H54 (cell line): ENCODE results near the gene SGCG.
A peak's percentile ranks its signal among the peaks of the same experiment; 100 is the strongest.
"Not testable (repeated sequence)": the region's sequence is repeated elsewhere in the genome, so short reads cannot be mapped to it uniquely, and the experiment has no call there.

ENCODE experiments used
- DNase-seq: peaks from one replicate; pipeline ENCODE4 v3.0.0; 2011; ENCODE audit warnings: low spot score, mixed read lengths; ENCODE audit not compliant: insufficient read length
- FAIRE-seq: peaks from 3 replicates; lab custom pipeline; 2011; peaks lifted over from hg19 to GRCh38; lab: Jason Lieb, UNC
- POLR2A ChIP-seq: IDR thresholded peaks from 2 replicates; pipeline ENCODE4 v1.6.1; 2011; ENCODE audit warnings: low read depth, mild to moderate bottlenecking, low read length

SGCG gene

DNA sequence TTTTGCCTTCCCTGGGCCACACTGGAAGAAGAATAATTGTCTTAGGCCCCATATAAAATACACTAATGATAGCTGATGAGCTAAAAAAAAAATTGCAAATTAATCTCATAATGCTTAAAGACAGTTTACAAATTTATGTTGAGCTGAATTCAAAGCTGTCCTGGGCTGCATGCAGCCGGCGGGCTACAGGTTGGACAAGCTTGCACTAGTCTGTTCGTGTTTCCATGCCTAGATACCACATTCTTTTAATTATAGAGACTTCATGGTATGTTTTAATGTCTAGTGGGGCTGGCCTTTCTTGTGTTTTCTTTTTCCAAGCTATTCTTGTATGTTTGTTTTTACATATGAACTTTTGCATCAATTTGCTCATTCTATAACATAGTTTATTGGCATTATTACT, 90.6 kb downstream of the SGCG start:
- DNase-seq (no peak), FAIRE-seq (no peak)
- no peak for TF ChIP-seq POLR2A

DNA sequence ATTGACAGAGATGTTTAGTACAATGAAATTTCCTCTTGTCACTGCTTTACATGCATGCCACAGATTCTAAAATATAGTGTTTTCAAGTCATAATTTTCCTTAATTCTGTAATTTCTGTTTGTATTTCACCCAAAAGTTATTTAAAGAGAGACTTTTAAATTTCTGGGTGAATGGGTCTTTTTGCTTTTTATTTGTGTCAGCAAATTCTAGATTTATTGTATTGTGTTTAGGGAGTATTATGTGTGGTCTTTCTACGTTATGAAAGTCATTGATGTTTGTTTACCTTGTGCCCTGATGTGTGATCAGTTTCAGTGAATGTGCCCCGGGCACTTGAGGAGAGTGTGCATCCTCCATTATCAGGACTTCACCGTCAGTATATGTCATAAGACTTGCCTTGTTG, 92.7 kb downstream of the SGCG start:
- FAIRE-seq (no peak), DNase-seq (no peak)
- TF ChIP-seq POLR2A, result no peak

DNA sequence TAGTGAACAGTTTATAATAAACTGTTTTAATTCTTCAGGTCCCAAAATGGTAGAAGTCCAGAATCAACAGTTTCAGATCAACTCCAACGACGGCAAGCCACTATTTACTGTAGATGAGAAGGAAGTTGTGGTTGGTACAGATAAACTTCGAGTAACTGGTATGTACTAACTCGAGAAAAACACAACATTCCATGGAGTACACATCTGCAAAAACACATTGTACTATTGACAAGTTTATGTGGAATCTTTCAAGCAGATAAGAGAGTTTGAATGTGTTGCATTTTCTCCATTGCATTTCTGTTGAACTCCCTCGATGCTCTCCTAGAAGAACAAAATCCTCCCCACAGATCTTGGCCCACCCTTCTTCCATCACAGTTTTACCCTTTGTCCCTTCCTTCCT, 98.5 kb downstream of the SGCG start:
- DNase-seq (no peak), FAIRE-seq (no peak)
- TF ChIP-seq POLR2A, result no peak

DNA sequence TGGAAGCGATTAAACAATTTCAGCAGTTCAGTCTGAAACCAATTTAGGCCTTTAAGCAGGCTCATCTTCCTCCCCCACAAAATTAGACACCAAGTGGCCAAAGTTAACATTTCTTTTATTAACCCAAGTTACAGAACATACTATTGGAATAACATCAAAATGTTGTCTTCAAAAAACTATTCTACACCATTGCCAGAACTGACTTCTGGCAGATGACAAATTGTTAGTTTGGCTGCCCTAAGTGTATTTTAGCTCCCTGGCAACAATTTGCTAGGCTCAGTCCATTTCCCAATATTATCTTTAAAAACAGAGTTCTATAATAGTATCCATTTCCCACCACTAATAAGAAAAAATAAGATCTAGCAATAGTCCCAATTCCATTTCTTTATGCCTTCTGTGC, 107.8 kb downstream of the SGCG start:
- no peak for DNase-seq
- no peak for FAIRE-seq
- TF ChIP-seq POLR2A, result no peak

DNA sequence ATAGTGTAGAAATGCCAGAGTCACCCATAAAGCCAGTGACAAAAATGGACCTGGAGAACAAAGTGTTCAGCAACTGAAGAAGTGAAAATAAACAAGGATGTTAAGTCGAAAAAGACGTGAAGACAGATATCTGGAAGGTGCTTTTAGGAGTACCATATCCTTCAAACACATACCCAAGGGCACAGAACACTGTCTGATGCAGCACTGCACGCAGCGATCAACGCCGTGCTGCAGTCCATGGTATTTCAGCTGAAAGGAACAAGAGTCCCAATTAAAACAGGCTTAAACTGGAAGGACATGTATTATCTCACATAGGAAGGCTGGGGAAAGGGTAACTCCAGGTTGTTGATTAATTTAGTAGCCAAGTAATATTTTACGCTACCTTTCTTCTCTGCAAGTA, 108.2 kb downstream of the SGCG start:
- FAIRE-seq (no peak), DNase-seq (no peak)
- no peak for TF ChIP-seq POLR2A

DNA sequence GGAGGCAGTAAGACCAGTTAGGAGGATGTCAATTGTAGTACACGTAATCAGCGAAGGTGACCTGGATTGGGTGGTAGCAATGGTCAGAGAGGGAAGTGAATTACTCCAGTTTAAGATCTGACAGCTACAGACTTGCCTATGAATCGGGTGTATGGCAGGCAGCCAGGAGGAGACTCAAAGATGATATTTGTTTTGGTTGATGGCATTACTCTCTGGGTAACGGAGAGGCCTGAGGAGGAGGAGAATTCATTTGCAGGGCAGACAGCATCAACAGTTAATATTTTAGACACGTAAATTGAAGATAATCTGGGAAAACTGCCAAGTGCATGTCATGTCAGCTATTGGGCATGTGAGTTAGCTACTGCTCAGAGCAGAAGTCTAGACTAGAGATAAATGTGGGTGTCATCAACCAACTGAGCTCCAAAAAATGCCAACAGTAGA, 109.2 kb downstream of the SGCG start:
- TF ChIP-seq POLR2A, result no peak
- FAIRE-seq (no peak), DNase-seq (no peak)

DNA sequence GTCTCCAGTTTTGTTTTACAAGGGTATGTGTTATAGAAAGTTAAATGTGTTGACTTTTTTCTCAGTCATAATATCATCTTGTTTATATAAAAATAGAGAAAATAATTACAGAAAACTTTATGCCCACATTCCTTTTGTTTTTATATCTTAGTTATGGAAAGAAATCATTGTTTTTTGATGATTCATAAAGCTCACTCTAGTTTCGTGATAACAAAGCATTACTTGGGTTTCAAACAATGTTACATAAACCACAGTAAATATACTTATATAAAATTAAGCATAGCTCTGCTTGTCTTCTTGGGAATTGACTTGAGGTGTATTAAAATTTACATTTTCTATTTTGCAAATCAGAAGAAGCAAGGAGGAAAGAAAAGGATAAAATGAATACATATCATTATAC, 111.8 kb downstream of the SGCG start:
- FAIRE-seq, result no peak

DNA sequence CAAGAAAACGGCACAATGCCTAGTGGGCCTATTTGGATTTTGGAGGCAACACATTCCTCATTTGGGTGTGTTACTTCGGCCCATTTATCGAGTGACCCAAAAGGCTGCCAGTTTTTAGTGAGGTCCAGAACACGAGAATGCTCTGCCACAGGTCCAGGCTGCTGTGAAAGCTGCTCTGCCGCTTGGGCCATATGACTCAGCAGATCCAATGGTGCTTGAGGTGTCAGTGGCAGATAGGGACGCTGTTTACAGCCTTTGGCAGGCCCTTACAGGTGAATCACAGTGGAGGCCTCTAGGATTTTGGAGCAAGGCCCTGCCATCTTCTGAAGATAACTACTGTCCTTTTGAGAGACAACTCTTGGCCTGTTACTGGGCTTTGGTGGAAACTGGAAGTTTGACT, 134.1 kb downstream of the SGCG start:
- not testable (repeated sequence) for FAIRE-seq

More for the DNA sequence above, 111.8 kb downstream of the SGCG start:
- DNase-seq, result no peak
- TF ChIP-seq POLR2A, result no peak

DNA sequence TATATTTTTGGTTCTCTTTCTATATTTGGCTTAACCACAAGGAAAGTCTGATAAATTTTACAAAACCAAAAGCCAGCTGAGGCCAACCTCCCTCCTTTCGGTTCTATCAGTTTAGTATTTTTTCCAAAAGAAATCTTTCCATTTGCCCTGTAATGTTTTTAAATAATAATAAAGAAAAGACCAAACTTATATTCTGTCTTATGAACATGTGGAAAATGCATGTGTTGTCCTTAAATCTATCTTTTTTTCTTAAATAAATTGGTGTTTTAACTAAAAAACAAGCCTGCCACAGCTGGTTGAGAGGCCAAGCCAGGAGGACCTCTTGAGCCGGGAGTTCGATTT, 139.1 kb downstream of the SGCG start:
- no peak for TF ChIP-seq POLR2A
- DNase-seq (no peak), FAIRE-seq (no peak)

More for the DNA sequence above, 134.1 kb downstream of the SGCG start:
- DNase-seq, result not testable (repeated sequence)

DNA sequence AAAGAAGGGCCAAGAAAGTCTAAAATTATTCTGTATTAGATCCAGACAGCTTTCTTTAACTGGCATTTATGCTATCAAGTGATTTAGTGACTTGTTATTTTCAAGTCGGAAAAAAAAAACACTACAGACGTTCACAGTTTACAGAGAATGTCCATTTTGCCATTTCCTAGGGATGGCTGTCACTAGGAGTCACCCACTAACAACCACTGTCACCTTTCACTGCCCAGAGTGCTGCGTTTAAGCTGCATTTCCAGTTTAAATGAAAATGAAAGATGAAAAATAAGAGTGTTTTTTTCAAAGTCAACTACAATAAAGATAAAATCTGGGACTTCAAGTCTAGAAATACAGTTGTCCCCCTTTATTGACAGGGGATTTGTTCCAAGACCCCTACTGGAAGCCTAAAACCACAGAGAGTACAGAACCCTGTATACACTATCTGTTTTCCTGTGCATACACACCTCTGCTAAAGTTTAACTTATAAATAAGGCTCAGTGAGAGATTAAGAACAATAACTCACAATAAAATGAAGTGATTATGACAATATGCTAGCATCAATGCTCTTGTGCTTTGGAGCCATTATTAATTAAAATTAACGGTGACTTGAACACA, 140.3 kb downstream of the SGCG start:
- DNase-seq, result no peak
- TF ChIP-seq POLR2A, result no peak
- FAIRE-seq, result no peak

DNA sequence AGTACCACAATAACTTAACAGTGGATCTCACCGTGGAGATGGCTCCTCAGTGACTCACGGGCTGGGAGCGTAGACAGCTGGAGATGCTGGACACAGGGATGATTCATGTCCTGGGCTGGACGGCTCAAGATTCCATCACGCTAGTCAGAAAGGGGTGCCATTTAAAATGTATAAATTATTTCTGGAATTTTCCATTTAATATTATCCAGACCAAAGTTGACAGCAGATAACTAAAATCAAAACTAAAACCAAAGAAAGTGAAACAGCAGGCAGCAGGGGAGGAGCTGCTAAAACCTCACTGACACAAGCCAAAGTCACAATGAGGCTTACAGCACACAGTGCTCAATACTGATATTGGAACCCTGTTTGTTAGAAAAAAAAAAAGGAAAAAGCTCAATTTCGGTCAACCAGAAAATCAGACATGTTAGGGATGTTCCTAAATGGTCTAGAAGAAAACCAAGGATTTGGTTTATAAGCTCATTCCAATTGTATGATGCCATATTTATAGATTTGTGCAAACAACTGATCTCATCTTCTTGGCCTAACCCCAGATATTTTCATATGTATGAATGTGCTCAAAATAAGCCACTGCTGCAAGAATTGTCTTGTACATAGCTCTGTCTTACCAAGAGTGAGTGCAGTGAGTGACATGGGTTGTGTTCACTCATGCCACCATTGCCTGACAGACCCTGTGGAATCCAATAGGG, 140.9 kb downstream of the SGCG start:
- TF ChIP-seq POLR2A, result no peak
- DNase-seq, result peak; percentile 29
- FAIRE-seq, result no peak

DNA sequence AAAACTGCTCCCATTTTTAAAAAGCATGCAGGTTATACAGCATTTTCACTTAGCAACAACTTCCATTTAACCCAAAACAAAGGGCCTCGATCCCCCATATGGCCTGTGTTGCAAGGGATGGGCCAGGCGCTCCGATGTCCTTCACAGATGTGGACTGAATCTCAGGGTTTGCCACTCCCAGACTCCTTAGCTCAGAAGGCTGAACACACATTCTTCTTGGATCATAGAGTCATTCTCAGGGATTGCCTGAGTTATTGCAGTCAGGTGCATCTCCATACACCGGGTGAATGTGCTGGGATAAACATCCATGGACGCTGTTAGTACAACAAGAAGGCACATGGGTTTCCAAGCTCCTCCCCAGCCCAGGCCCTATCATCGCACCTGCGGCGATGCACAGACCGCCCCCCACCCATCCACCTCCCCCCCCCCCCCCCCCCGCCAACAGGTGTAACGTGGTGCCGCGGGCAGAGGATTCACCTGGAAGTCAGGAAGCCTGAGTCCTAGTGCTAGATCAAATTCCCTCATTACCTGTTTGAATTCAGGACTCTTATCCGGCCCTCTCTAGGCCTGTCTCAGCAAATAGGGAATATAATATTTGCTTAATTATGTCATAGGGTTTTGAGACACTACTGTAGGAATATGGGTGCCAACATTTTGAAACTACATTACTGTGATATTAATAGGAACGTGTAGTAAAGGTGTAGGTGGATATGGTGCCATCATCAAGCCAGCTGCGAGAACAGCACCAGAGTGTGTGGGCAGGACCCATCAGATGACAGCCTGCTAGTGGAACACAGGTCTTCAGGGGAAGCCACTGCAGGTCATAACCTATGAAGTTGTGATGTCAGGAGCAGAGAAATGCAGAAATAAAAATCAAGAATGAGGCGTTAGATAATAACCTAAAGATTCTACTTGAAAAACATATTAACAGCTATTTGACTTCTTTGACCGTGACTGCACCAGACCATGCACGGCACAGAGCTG, 141.9 kb downstream of the SGCG start:
- FAIRE-seq (no peak), DNase-seq (no peak)
- no peak for TF ChIP-seq POLR2A

DNA sequence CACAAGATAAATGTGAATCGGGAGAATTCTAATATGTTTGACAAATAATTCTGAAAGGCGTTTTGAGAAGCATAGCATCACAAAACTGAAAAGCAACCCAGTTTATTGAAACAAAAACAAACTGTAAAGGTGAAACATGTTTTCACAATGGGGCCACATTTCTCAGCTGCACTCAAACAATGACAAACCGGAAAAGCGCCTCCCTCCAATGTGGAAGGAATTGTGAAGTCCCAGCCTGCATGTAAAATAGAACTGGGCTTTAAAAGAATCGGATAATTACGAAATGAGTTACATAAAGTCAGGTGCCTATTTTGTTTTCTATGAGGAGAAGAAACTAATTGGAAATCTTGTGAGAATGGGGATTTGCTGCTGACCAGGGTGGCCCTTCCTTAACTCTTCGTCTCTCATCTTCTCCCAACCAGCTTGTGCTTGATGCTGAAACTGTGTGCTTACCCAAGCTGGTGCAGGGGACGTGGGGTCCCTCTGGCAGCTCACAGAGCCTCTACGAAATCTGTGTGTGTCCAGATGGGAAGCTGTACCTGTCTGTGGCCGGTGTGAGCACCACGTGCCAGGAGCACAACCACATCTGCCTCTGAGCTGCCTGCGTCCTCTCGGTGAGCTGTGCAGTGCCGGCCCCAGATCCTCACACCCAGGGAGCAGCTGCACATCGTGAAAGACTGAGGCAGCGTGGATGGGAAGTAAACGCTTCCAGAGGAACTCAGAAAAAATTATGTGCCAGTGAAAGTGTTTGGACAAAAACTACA, 143.3 kb downstream of the SGCG start:
- FAIRE-seq, result no peak
- no peak for DNase-seq

More for the DNA sequence above, 143.3 kb downstream of the SGCG start:
- TF ChIP-seq POLR2A, result no peak
